Prostate gland (tissue), 2 donors: ENCODE data around the gene SINHCAF. TPM values are rescaled to one million over a fixed set of nuclear protein-coding genes. Genes with fewer than 3 reads are reported as not detected.

Source experiments
- DNase-seq: peaks from one replicate; pipeline ENCODE4 v3.0.0-alpha.2; 2019; ENCODE audit warnings: low spot score
- H3K27ac ChIP-seq, 2 donors: fragments of 200-600 bp; sonication (generic); 2 replicates each; pipeline ENCODE4 v1.5.1; 2017 to 2019
- H3K27me3 ChIP-seq: fragments of 200-600 bp; sonication (generic); replicated peaks from 2 replicates; pipeline ENCODE4 v1.5.1; 2019; ENCODE audit not compliant: insufficient read depth
- H3K36me3 ChIP-seq, 2 donors: fragments of 200-600 bp; sonication (generic); 1 replicate in 1 of 2; 2 replicates in 1 of 2; pipeline versions ENCODE4 v1.5.1 to v1.8.1; 2017 to 2019
- H3K4me1 ChIP-seq: fragments of 200-600 bp; sonication (generic); replicated peaks from 2 replicates; pipeline ENCODE4 v1.5.1; 2019
- H3K4me3 ChIP-seq, 2 donors: fragments of 200-600 bp; sonication (generic); 2 replicates each; pipeline ENCODE4 v1.5.1; 2017 to 2019
- H3K9me3 ChIP-seq: fragments of 200-600 bp; sonication (generic); 2 replicates; pipeline ENCODE4 v1.5.1; 2017
- POLR2A ChIP-seq: fragments of 450-650 bp; IDR thresholded peaks from one replicate; pipeline ENCODE4 v1.6.1; 2016; ENCODE audit warnings: antibody characterized with exemption, mild to moderate bottlenecking
- POLR2AphosphoS5 ChIP-seq: sonication (generic); formaldehyde crosslinking; IDR thresholded peaks from one replicate; pipeline ENCODE4 v1.6.1; 2017; ENCODE audit warnings: antibody characterized with exemption
- WGBS: methylation state at CpG from one replicate; pipeline ENCODE4 v1.1.5; 2018; 5-methylcytosine and 5-hydroxymethylcytosine counted together
- intact Hi-C: fragments of 100-400 bp; cut with DNase I; formaldehyde crosslinking; loops from one replicate; pipeline ENCODE4 v1.14.2; 2022
- total RNA-seq, 2 donors: library from RNA; depleted of rRNA; stranded (reverse); fragments of >200 nt; gene quantifications; one replicate each; pipeline ENCODE4 v1.1.0, GENCODE V29; 2016
- TF ChIP-seq, protein P1 (sequence below), 4 experiments: fragments of 200-600 bp in 2 of 4; fragments of 450-650 bp in 2 of 4; sonication (generic) in 2 of 4; IDR thresholded peaks; 1 replicate in 3 of 4; 2 replicates in 1 of 4; pipeline ENCODE4 v1.5.1; 2016 to 2019; ENCODE audit warnings: antibody characterized with exemption in 4 of 4, mild to moderate bottlenecking in 2 of 4, moderate library complexity in 2 of 4

Gene SINHCAF
- total RNA-seq, 2 donors from 2014 or later, result 69.1 to 74.1 TPM

DNA sequence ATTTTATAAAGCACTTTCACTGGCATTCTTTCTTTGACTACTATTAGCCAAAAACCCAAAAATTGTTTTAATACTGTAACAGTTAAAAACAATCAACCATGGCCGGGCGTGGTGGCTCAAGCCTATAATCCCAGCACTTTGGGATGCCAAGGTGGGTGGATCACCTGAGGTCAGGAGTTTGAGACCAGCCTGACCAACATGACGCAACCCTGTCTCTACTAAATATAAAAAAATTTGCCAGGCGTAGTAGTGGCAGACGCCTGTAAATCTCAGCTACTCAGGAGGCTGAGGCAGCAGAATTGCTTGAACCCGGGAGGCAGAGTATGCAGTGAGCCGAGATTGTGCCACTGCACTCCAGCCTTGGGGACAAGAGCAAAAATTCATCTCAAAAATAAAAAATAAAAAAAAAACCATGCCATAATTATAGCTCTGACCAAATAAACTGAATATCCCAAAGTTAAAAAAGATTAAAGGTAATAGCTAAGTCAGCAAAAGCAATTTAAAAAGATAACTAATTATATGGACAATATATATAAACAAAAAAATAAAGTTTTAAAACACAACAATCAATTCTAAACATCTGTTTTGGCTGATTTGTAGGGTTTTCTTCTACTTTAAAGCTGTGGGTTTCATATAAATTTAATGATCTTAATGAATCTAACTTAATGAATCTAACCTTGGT, 10.0 kb downstream of the SINHCAF start:
- intact Hi-C loops, result no loop called here
- Histone ChIP-seq H3K27me3 (no peaks in the 10 kb centered on the region), H3K4me3 (no peak overlapping the region), H3K4me1 (no peaks in the 10 kb centered on the region), H3K27ac (no peak overlapping the region), H3K36me3 (no peaks in the 10 kb centered on the region), H3K9me3 (no peaks in the 10 kb centered on the region)
- TF ChIP-seq POLR2A, result no peak
- TF ChIP-seq POLR2AphosphoS5, result no peak
- TF ChIP-seq, protein P1, sequence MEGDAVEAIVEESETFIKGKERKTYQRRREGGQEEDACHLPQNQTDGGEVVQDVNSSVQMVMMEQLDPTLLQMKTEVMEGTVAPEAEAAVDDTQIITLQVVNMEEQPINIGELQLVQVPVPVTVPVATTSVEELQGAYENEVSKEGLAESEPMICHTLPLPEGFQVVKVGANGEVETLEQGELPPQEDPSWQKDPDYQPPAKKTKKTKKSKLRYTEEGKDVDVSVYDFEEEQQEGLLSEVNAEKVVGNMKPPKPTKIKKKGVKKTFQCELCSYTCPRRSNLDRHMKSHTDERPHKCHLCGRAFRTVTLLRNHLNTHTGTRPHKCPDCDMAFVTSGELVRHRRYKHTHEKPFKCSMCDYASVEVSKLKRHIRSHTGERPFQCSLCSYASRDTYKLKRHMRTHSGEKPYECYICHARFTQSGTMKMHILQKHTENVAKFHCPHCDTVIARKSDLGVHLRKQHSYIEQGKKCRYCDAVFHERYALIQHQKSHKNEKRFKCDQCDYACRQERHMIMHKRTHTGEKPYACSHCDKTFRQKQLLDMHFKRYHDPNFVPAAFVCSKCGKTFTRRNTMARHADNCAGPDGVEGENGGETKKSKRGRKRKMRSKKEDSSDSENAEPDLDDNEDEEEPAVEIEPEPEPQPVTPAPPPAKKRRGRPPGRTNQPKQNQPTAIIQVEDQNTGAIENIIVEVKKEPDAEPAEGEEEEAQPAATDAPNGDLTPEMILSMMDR (IDR thresholded peaks at IDR 0.05), result no peak
- DNase-seq, result no peak
- WGBS, result 86% methylated on average over 7 of the region's 7 CpGs

DNA sequence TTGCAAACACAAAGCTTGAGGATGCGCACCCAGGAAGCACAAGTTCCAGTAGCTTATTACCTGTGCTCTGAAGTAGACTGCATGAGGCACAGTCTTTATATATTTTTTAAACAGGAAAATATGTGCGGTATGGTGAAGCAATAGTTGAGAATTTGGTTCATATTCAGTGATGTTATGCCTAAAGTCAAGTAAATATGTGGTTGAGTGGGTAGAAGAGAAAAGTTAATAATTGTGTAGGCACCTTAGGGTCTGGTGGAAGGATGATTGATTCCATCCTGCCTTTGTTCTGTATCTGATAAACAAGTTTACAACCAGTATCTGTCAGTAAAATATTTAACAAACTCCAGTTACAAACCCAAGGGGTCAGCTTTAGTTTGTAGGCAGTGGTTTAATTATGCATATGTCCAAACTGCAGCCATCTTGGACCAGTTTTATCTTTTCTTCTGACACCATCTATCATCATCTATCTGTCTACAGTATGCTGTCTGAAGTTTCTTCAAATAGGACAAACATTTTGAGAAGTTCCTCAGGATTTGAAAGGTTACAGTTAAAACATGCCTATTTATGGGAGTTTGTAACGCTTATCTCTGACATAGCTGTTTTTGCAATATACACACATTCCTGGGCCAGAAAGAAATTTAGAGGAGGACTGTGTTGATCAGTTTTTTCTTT, 10.8 kb downstream of the SINHCAF start:
- TF ChIP-seq POLR2AphosphoS5 (no peak), POLR2A (no peak)
- TF ChIP-seq, protein P1 (IDR thresholded peaks at IDR 0.05), result no peak
- 78% methylated on average over 3 of the region's 3 CpGs for WGBS

DNA sequence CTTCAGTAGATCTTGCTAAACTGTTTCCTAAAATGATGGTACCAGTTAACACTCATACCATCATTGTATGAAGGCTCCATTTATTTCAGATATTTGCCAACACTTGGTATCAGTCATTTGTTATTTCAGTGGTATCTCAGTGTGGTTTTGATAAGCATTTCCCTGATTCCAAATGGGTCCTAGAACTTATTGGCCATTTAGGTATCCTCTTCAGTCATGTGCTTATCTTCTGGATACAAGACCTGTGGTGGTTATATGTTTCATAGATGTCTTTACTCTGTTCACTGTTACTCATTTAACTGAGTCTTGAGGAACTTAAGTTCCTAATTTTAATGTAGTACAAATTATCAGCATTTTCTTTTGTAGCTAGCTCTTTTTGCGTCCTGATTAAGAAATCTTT, 13.5 kb downstream of the SINHCAF start:
- H3K27me3 ChIP-seq, result no peaks in the 10 kb centered on the region
- no peaks in the 10 kb centered on the region for H3K4me1 ChIP-seq
- TF ChIP-seq, protein P1 (IDR thresholded peaks at IDR 0.05), result no peak
- TF ChIP-seq POLR2A (no peak), POLR2AphosphoS5 (no peak)
- H3K4me3 ChIP-seq, result no peak overlapping the region
- no peak for DNase-seq
- no peak overlapping the region for H3K27ac ChIP-seq
- 95% methylated on average over 1 of the region's 1 CpG for WGBS
- H3K36me3 ChIP-seq, result no peaks in the 10 kb centered on the region
- intact Hi-C loops, result no loop called here
- no peaks in the 10 kb centered on the region for H3K9me3 ChIP-seq

More for the DNA sequence above, 10.8 kb downstream of the SINHCAF start:
- no peak for DNase-seq
- H3K27ac ChIP-seq, result no peak overlapping the region
- H3K36me3 ChIP-seq, result no peaks in the 10 kb centered on the region
- H3K9me3 ChIP-seq, result no peaks in the 10 kb centered on the region
- H3K27me3 ChIP-seq, result no peaks in the 10 kb centered on the region
- H3K4me1 ChIP-seq, result no peaks in the 10 kb centered on the region
- intact Hi-C loops, result no loop called here
- H3K4me3 ChIP-seq, result no peak overlapping the region

DNA sequence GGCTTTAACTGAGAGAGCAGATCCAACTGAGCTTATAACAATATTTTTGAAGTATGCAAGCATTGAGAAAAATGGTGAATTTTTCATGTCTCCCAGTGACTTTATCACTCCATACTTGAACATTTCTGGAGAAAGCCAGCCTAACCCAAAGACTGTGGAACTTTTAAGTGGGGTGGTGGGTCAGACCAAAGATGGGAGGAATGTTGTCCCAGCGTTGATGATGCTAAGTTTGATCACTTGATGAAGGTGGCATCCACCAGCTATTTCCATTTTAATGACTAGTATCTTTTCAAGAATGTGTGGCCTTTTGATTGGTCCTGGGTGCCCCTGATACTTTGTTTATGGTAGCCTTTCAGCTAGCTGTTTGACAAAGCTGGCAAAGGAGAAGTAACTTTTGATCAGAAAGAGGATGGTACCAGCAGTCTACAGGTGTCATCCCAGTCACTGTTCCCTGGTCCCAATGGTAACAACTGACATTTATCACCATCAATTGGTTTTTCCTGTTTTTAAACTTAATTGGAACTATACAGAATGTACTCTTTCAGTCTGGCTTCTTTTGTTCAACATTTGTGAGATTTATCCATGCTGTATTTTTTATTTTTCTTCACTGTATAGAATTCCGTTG, 14.2 kb downstream of the SINHCAF start:
- H3K36me3 ChIP-seq, result no peaks in the 10 kb centered on the region
- no peak overlapping the region for H3K4me3 ChIP-seq
- DNase-seq, result no peak
- TF ChIP-seq, protein P1 (IDR thresholded peaks at IDR 0.05), result no peak
- no peak for TF ChIP-seq POLR2AphosphoS5
- H3K9me3 ChIP-seq, result no peaks in the 10 kb centered on the region
- 95% methylated on average over 2 of the region's 2 CpGs for WGBS
- intact Hi-C loops, result no loop called here
- no peak overlapping the region for H3K27ac ChIP-seq
- no peaks in the 10 kb centered on the region for H3K27me3 ChIP-seq
- no peaks in the 10 kb centered on the region for H3K4me1 ChIP-seq
